Lower leg skin (tissue), 4 donors: ENCODE data around the gene PTK6. TPM values are rescaled to one million over a fixed set of nuclear protein-coding genes. Genes with fewer than 3 reads are reported as not detected.
A peak's percentile ranks its signal among the peaks of the same experiment; 100 is the strongest.

Experiments used
- DNase-seq, 2 donors: peaks; one replicate each; pipeline ENCODE4 v3.0.0-alpha.2; 2019; ENCODE audit warnings: low spot score in 2 of 2
- H3K4me3 ChIP-seq: fragments of 200-600 bp; sonication (generic); 2 replicates; pipeline ENCODE4 v1.5.1; 2017; ENCODE audit warnings: mild to moderate bottlenecking, low read depth; ENCODE audit not compliant: poor library complexity, severe bottlenecking
- POLR2A ChIP-seq, 2 donors: fragments of 450-650 bp; IDR thresholded peaks; one replicate each; pipeline ENCODE4 v1.6.1; 2016 to 2017; ENCODE audit warnings: antibody characterized with exemption in 2 of 2, mild to moderate bottlenecking in 1 of 2, moderate library complexity in 1 of 2
- WGBS, 2 donors: methylation state at CpG; one replicate each; pipeline ENCODE4 v1.1.5; 2018; 5-methylcytosine and 5-hydroxymethylcytosine counted together
- intact Hi-C: fragments of 100-400 bp; cut with DNase I; formaldehyde crosslinking; loops from one replicate; pipeline ENCODE4 v1.15.0; 2023; ENCODE audit warnings: low total_unique reads
- total RNA-seq, 4 donors: library from RNA; depleted of rRNA; stranded (reverse); fragments of >200 nt; gene quantifications; one replicate each; pipeline ENCODE4 v1.1.0, GENCODE V29; 2016
- TF ChIP-seq, protein P1 (sequence below), 3 donors: fragments of 450-650 bp; IDR thresholded peaks; one replicate each; pipeline ENCODE4 v1.5.1; 2016; ENCODE audit warnings: antibody characterized with exemption in 3 of 3, mild to moderate bottlenecking in 3 of 3, moderate library complexity in 2 of 3

Gene PTK6
- total RNA-seq = 100 to 1,000 TPM in 1 of 4 donors, 10 to 100 TPM in 3; 72.4 to 101 (median 79.9) TPM

DNA sequence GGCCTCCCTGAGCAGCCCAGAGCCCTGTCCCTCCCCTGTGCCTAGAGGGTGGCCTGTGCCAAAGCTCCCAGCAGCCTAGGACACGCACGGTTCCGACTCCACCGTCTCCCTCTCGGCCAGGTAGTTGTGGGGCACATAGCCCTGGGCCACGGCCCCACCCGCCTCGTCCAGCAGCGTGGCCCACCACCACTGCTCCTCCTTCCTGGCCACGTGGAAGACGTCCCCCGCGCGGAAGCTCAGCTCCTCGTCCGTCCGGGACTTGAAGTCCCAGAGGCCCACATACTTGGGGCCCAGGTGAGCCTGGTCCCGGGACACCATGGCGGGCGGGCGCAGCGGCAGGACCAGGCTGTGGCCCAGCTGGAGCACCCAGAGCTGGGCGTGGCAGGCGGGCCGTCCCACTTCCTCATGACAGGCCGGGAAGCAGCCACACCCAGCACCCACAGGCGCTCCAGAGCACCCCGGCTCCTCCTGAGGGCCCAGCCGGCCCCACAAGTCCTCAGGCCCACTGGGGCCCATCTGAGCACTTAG, at the start of gene PTK6:
Gene PTK6 (minus strand): TSS at position 380 of the 528 bp plus-strand sequence. CDS start 62 bp downstream, at position 318.
- DNase-seq = peak; percentile 72 to 94
- intact Hi-C loops = no loop called here
- TF ChIP-seq, protein P1, sequence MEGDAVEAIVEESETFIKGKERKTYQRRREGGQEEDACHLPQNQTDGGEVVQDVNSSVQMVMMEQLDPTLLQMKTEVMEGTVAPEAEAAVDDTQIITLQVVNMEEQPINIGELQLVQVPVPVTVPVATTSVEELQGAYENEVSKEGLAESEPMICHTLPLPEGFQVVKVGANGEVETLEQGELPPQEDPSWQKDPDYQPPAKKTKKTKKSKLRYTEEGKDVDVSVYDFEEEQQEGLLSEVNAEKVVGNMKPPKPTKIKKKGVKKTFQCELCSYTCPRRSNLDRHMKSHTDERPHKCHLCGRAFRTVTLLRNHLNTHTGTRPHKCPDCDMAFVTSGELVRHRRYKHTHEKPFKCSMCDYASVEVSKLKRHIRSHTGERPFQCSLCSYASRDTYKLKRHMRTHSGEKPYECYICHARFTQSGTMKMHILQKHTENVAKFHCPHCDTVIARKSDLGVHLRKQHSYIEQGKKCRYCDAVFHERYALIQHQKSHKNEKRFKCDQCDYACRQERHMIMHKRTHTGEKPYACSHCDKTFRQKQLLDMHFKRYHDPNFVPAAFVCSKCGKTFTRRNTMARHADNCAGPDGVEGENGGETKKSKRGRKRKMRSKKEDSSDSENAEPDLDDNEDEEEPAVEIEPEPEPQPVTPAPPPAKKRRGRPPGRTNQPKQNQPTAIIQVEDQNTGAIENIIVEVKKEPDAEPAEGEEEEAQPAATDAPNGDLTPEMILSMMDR (IDR thresholded peaks at IDR 0.05) = no peak
- TF ChIP-seq POLR2A (IDR thresholded peaks at IDR 0.05) = no peak
- H3K4me3 ChIP-seq = peak within 1 kb of the TSS; percentile 29
- 27 to 64% methylated on average over 4 to 11 of the region's 29 CpGs for WGBS, 2 donors

DNA sequence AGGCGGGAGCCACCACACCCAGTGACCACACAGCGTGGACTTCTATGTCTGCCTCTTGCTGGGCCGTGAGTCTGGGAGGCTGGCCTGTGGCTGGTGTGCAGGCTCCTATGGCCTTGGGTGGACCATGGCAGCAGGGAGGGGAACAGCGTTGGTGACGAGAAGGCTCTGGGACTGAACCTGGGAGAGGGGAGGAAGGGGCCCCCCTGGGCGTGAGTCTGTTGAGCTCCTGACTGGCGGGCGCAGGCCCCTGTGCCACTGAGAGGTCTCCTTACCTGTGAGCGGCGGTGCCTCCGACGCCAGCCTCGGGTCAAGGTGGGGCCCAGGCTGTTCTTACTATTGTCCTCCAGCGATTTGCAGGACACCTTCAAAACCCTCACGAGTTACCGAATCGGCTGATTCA, 49.6 kb upstream of the PTK6 start:
- intact Hi-C loops = no loop called here
- H3K4me3 ChIP-seq = no peak overlapping the region
- 93 to 95% methylated on average over 17 of the region's 17 CpGs for WGBS, 2 donors
- DNase-seq = no peak
- no peak for TF ChIP-seq POLR2A (IDR thresholded peaks at IDR 0.05)
- TF ChIP-seq, protein P1 (IDR thresholded peaks at IDR 0.05) = no peak

DNA sequence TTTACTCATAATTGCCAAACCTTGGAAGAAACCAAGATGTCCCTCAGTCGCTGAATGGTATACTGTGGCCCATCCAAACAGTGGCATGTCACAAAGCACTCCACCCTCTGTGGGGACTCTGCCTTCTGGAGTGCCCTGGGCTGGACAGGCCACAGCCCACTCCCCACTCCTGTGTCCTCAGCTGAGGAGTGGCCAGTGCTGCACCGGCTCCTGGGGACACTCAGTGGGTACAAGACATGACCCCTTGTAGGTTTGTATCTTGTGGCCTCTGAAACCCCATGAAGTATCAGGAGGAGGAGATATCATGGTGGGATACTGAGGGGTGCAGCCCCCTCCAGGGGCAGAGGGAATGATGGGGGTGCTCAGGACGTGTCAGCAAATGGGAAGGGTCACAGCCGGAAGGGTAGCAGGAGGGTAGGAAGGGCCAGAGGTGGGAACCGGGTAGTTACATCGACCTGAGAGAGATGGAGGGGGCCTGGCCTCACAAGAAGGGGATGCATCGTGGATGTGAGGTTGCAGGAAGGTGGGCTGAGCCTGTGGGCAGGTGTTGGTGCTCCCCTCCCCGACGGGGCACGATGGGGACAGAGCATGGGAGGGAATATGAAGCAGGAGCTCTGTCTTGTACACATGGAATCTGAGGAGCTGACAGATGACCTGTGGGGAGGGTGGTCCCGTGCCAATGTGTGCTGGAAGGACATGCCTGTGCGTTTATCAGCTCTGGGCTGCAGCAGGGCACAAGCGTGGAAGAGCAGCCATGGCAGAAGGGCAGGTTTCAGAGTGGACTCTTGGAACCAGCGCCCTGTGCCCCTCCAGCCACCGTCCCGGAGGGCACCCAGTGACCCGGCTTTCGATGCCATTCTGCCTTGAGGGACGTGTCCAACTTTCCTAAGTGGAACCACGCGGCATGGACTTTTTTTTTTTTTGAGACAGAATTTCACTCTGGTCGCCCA, 48.7 kb upstream of the PTK6 start:
- TF ChIP-seq, protein P1 (IDR thresholded peaks at IDR 0.05) = no peak
- TF ChIP-seq POLR2A (IDR thresholded peaks at IDR 0.05) = no peak
- no peak for DNase-seq
- intact Hi-C loops = no loop called here
- H3K4me3 ChIP-seq = no peak overlapping the region
- 70 to 71% methylated on average over 22 of the region's 22 CpGs for WGBS, 2 donors

DNA sequence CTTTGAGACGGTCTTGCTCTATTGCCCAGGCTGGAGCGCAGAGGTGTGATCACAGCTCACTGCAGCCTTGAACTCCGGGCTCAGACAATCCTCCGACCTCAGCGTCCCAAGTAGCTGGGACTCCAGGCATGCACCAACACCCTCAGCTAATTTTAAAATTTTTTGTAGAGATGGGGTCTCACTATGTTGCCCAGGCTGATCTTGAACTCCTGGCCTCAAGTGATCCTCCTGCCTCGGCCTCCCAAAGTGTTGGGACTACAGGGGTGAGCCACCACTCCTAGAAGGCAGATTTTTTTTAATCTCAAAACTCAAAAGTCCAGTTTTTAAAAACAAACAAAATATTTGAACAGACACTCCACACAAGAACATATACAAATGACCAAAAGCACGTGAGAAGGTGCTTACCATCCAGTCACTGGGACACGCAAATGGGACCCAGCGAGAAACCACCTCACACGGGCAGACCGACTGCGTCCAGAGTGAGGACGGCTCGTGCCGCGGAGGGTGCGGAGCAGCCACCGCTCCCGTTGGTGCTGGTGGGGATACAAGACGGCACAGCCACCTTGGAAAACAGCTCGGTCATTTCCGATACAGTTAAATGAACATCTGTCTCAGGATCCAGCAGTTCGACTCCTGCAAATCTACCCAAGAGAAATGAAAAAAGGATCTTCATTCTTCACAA, 45.3 kb upstream of the PTK6 start:
- H3K4me3 ChIP-seq = no peak overlapping the region
- DNase-seq = no peak
- TF ChIP-seq, protein P1 (IDR thresholded peaks at IDR 0.05) = no peak
- no peak for TF ChIP-seq POLR2A (IDR thresholded peaks at IDR 0.05)
- WGBS, 2 donors = 84 to 91% methylated on average over 23 of the region's 23 CpGs
- intact Hi-C loops = no loop called here

DNA sequence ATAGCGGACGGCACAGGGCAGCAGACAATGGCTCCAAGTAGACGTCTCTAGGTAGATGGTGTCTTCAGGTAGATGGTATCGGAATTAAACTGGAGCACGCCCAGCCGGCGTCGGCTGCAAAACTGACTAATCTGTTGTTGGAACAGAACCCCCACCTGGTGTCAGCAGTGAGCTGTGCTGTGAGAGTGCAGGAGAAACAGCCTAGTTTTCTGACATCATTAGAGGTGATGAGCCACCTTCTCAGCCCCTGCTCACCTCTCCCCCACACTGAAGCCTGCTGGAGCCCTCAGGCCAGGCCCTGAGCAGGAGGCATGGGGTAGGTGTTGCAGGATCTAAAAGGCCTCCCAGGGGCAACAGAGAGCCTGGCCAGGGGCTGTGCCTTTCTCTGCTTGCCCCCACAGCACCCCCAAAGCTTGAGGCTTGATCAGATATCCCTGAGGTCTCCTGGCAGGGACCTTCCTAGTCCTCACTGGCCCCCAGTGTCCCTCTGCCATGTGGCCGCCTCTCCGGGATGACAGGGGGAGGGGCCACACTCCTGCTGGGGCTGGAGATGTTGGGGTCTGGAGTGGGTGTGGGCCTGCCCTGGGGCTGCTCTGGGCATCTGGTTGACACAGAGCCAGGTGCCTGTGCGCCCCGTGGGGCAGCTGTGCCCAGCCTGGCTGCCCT, 43.8 kb upstream of the PTK6 start:
- TF ChIP-seq POLR2A (IDR thresholded peaks at IDR 0.05) = no peak
- TF ChIP-seq, protein P1 (IDR thresholded peaks at IDR 0.05) = no peak
- no peak for DNase-seq
- 37 to 38% methylated on average over 10 of the region's 12 CpGs for WGBS, 2 donors
- intact Hi-C loops = no loop called here
- H3K4me3 ChIP-seq = no peak overlapping the region
